ENCODE measurements around the gene TLR8.

DNA sequence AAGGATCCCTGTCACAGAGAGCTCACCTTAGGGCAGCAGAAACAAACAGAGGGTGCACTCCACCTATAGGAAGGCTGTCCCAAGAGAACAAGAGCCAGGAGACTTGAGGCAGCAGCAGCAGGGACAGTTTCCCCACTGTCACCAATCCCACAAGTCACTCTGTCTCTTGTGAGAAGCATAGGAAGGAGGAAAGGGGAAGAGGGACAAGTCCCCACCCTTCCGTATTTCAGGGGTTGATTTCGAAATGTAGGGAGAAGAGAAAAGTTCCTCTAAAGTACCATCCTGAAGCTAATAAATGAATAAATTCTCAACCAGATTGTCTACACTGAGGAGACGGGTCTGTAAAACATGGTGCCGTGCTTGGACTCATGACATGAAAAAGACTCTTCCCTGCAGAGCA is 9.5 kb upstream of the TLR8 start:
- TF ChIP-seq EP300 (IDR thresholded peaks at IDR 0.05; ENCODE audit: borderline replicate concordance in 1 of 2, low read depth in 1 of 2, low read length in 1 of 2): no peak
- no peak for TF ChIP-seq RAD21 (IDR thresholded peaks at IDR 0.05; ENCODE audit: low read length)
- TF ChIP-seq RFX5 (IDR thresholded peaks at IDR 0.05; ENCODE audit: low read length): no peak
- TF ChIP-seq, protein P1, sequence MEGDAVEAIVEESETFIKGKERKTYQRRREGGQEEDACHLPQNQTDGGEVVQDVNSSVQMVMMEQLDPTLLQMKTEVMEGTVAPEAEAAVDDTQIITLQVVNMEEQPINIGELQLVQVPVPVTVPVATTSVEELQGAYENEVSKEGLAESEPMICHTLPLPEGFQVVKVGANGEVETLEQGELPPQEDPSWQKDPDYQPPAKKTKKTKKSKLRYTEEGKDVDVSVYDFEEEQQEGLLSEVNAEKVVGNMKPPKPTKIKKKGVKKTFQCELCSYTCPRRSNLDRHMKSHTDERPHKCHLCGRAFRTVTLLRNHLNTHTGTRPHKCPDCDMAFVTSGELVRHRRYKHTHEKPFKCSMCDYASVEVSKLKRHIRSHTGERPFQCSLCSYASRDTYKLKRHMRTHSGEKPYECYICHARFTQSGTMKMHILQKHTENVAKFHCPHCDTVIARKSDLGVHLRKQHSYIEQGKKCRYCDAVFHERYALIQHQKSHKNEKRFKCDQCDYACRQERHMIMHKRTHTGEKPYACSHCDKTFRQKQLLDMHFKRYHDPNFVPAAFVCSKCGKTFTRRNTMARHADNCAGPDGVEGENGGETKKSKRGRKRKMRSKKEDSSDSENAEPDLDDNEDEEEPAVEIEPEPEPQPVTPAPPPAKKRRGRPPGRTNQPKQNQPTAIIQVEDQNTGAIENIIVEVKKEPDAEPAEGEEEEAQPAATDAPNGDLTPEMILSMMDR (IDR thresholded peaks at IDR 0.05): no peak
- TF ChIP-seq NFIC (IDR thresholded peaks at IDR 0.05; ENCODE audit: borderline replicate concordance): no peak
- no peak for TF ChIP-seq SIN3A (IDR thresholded peaks at IDR 0.05; ENCODE audit: borderline replicate concordance, low read depth, low read length)
- TF ChIP-seq GABPA (IDR thresholded peaks at IDR 0.05; ENCODE audit: low read depth): no peak
- no peak for TF ChIP-seq SMC3 (IDR thresholded peaks at IDR 0.05; ENCODE audit: low read depth, low read length)
- TF ChIP-seq, protein P2, sequence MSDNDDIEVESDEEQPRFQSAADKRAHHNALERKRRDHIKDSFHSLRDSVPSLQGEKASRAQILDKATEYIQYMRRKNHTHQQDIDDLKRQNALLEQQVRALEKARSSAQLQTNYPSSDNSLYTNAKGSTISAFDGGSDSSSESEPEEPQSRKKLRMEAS (IDR thresholded peaks at IDR 0.05; ENCODE audit: low read depth): no peak
- no peak for TF ChIP-seq NRF1 (IDR thresholded peaks at IDR 0.05; ENCODE audit: low read depth, low read length)

Measured in SK-N-SH (cell line).